Fibroblast of peridontal ligament (primary cell): ENCODE results near the gene CYP4B1.

ENCODE experiments used
- DNase-seq: peaks from one replicate; pipeline ENCODE4 v3.0.0-alpha.2; 2010; ENCODE audit errors: extremely low read depth

Gene CYP4B1

DNA sequence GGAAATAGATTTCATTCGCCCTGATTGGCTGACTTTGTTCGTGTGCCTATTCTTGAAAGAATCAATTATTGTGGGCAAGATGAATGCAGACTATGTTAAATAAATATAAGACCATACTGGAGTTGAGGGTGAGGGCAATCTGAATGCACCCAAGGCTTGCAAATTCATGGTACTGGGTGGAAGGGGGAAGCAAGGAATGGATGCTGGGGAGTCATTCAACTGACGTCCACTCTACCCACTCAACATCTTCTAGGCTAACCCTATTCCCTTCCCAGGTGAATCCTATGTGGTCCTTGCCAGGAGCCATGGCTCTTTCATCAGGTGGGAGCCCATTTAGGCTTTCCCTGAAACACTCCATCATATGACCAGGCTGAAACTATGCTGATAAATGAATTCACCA is 5.7 kb upstream of the CYP4B1 start:
- DNase-seq, result no peak

DNA sequence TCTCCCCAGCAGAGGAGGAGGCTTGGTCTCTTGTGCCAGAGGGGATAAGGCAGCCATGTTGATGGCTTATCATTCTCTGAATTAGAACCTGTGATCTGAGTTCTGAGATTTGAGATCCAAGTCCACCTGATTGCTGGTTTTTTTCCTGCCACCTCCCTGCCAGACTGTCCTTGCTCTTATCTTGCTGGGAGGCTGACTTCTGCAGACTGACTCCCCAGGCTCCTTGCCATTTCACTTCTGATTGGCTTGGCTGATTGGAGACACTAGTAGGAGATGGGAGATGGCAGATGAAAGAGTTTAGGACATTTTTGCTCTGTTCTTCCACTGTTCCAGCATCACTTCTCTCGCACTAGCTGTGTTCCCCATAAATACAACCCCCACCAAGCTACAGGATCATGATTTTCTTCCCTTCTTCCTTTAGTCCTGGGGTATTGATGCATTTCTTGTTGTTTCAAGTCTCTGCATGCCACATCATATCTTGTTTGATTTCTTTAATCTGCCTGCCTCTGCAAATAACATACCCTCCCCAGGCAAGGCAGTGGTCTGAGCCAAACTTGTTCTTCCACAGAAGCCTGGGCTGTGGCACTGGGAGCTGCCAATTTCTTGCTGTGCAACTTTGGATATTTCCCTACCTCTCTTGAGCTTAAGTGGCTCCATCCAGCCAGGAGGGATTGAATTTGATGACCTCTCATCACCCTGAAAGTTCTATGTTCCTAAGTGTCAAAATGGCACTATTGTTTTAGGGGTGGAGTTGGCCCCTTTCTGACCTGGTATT is 963 bp upstream of the CYP4B1 start:
- no peak for DNase-seq

DNA sequence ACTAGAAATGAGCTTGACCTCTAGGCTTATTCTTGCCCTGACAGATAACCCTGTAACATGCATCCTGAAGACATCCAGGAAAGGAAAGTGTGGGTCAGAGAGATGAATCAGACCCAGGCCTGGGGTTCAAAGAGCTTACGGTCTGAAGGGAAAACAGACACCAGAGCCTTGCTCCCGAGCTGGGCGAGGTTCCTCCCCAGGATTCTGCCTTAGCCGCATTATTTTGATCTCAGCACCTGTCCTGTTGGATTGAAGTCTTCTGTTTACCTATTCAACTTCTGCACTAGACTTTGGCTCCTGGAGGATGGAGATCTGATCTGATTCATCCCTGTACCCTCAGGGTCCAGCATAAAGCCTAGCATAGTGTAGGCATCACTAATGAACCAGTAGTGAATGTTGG is 1.9 kb downstream of the CYP4B1 start:
- DNase-seq, result no peak

DNA sequence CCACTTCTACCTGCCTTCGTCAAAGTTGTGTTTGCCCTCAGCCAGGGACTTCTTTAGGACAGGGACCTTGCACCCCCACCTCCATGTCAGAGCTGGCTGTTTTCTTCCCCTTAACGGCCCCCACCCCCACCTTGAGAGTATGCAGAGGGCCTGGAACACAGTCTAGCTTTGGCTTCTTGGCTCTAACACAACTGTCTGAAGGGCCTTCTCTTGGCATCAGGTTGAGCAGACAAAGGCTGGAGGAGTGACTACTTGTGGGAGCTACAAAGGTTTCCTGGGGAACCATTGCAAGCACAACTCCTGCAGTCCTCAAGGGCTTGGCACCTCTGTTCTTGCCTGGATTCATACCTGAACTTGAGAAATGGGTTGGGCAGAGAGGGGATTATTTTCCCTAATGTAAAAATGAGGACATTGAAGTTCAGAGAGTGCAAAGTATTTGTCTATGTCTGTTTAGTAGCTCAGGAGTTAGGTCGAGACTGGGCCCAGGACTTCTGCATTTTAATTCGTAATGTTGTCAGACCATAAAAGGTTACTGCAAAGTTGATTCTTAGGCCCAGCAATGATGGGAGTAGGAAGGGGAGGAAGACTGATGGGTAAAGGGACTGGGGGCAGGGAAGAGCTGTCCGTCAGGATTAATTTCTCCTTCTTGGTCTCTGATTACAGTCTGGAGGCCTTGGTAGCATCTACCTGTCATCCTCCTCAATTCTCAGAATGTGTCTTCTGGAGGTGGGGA is 2.6 kb downstream of the CYP4B1 start:
- no peak for DNase-seq

DNA sequence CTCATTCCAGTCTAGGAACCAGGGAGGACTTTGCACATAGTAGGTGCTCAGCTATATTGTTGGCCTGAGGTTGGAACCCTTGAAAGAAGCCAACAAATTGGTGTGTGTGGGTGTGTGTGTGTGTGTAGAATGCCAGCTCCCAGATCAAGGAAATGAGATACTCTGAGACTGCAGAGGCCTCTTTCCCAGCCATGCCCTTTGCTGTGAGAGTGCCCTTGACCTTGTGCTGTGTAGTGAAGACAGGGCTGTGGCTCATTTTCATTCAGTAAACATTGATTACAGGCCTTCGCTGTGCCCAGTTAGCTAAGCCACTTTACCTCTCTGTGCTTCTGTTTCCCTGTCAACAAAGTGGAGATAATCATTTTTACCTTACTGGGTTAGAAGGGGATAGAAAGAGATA is 3.2 kb downstream of the CYP4B1 start:
- DNase-seq, result no peak

- no peak for DNase-seq
Observed at GRCh38 chr1:46802901-46803574, 4.2 kb downstream of the CYP4B1 start.

DNA sequence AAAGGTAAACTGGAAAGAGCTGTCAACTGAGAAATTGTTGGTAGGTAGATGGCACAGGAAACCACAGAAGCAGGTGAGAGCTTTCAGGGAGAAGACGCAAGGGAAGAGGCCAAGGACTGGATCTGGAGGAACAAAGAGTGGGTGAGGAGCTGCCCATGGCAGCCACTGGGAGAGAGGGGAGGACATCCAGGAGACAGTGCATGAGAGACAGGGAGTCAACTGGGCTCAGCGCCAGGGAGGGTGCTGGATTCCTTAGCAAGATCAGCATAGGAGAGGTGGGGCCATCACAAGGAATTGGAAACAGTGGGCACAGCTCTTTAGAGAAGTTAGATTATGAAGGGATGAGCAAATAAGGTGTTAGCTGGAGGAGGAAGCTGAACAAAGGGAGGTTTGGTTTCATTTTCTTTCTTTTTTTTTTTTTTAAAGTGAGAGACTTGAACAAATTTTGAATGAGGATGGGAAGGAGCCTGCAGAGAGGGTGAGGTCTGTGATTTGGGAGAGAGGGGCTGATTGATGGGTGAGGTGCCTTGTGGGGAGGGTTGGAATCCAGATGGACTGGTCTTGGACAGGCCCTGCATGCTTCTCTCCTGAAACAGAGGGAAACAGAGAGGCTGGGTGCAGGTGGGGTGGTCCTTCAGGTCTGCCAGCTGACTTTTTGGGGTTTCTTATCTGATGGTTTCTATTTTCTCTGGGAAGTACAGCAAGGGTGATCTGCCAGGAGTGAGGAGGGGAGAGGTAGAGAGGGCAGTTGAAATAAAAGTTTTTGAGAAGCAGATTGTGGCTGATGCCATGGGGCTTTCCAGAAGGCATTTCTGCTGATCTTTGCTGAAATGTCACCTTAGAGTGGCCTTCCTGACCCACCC is 5.4 kb downstream of the CYP4B1 start:
- DNase-seq, result no peak

GRCh38 chr1:46804926-46805325 is 6.1 kb downstream of the CYP4B1 start:
- DNase-seq, result no peak

DNA sequence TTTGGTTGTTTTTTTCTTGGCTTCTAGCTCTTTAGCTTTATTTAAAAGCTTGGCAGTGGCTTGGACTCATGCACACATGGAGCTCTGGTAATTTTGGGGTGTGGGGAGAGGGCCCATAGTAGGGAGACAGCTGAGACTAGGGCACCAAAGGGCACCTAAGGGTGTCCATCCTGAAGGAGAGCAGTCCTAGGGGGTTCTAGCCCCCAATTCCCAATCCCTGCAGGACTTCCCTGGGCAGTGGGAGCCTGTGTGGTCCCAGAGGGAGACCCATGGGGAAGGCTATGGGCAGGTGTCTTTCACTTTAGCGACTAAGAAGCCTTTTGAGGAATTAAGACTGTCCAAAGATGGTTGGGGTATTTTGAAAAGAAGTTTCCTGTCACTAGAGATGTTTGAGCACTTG is 6.9 kb downstream of the CYP4B1 start:
- DNase-seq, result no peak

- DNase-seq, result no peak
Observed at GRCh38 chr1:46806196-46807020, 7.6 kb downstream of the CYP4B1 start.

DNA sequence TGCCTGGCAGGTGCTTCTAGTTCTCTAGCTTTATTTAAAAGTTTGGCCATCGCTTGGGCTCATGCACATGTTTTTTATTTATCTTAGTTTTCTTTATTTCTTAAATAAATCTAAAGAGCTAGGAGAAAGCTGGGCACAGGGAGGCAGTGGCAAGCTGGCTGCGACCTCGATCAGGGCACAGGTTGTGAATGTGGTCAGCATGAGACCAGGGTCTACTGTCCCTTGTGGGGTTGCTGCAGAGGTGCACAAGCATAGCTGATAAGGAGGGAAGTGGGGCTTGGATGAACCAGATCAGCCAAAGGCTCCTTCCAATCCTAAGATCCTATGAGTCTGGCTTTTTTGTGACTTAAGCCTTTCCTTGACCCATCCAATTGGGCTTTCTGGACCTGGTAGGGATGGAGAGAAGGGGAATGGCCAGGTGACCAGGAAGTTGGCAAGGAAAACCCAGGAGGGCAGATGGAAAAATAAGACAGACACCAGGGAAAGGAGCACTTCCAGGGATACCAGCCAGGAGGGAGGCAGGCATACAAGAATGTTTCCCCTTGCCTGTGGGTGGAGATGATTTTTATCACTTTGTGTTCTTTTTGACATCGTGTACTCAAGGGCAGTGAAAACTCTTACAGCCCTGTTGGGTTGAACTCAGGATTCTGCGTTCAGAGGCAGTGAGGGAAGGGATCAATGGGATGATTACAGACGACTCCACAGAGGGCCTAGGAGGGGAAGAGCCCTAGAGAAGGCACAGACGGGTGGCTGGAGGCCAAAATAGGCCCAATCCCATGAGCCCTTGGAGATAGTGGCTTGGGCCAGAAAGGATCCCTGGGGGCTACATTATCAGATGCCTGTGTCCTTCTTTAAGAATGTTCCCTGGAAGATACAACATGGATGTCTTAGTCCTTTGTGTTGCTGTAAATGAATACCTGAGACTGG is 8.5 kb downstream of the CYP4B1 start:
- no peak for DNase-seq

- DNase-seq, result no peak
Observed at GRCh38 chr1:46809071-46809470, 10.2 kb downstream of the CYP4B1 start.

DNA sequence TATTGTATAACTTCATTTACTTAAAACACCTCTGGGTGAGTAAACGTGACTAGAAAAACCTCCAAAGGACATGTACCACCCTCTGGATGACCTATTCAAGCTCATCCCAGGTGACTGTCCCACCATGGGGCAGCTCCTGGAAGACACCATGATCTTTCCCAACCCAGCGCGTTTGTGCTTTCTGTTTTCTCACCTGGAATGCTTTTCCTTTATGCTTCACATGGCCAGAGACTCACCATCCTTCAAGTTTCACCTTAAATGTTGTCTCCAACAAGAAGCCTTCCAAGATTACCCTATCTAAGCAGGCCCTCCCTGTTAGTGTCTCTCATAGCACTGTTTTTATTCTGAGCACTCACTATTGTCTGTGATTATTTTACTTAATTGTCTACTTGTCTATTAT is 11.1 kb downstream of the CYP4B1 start:
- DNase-seq, result no peak

DNA sequence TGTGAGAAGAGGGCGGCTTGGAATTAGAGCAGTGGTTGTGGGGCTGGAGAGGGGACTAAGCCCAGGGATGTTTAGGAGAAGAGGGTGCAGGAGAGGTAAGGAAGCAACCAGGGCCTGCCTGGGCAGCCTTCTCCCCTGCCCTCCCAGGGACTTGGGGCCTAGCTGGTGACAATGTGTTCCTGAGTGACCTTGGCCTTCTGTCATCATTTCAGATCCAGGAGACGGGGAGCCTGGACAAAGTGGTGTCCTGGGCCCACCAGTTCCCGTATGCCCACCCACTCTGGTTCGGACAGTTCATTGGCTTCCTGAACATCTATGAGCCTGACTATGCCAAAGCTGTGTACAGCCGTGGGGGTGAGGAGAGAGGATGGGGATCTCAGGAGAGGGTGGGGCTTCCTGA is 11.8 kb downstream of the CYP4B1 start:
- no peak for DNase-seq

- DNase-seq, result no peak
Observed at GRCh38 chr1:46811053-46811452, 12.2 kb downstream of the CYP4B1 start.

GRCh38 chr1:46812065-46812963 is 13.5 kb downstream of the CYP4B1 start:
- no peak for DNase-seq

GRCh38 chr1:46812996-46813857 is 14.4 kb downstream of the CYP4B1 start:
- DNase-seq, result no peak

GRCh38 chr1:46813858-46814396 is 15.1 kb downstream of the CYP4B1 start:
- no peak for DNase-seq
